ENCODE results near the gene DEAF1. TPM values are rescaled to one million over a fixed set of nuclear protein-coding genes. Genes with fewer than 3 reads are reported as not detected.

DEAF1 gene
- 76.6 TPM for total RNA-seq

GRCh38 chr11:694563-695287 is at the start of gene DEAF1:
TSS of gene DEAF1 (minus strand) at chr11:695222. CDS start at chr11:695047, 175 bp downstream.

GRCh38 chr11:705646-706438 is 10.8 kb upstream of the DEAF1 start, which contains the start of gene EPS8L2:
TSS of gene EPS8L2 (plus strand) at chr11:706231. CDS start at chr11:709408, 3,177 bp downstream.

GRCh38 chr11:695538-696248 is 671 bp upstream of the DEAF1 start, which contains the start of gene TMEM80:
TSS of gene TMEM80 (plus strand) at chr11:695816. CDS start at chr11:695828, 12 bp downstream.

GRCh38 chr11:636511-637332 is 58.3 kb downstream of the DEAF1 start, which contains the start of gene DRD4:
TSS of gene DRD4 (plus strand) at chr11:637269. CDS start at chr11:637305, 36 bp downstream.

GRCh38 chr11:626475-627307 is 68.3 kb downstream of the DEAF1 start, which contains the start of gene SCT:
TSS of gene SCT (minus strand) at chr11:627181. CDS start at chr11:627143, 38 bp downstream.

GRCh38 chr11:624705-625635 is 70.1 kb downstream of the DEAF1 start, which contains the start of gene CDHR5:
TSS of gene CDHR5 (minus strand) at chr11:624955. CDS start at chr11:624902, 53 bp downstream.

GRCh38 chr11:615504-616319 is 79.3 kb downstream of the DEAF1 start, which contains the start of gene IRF7:
TSS of gene IRF7 (minus strand) at chr11:615950. CDS start at chr11:615364, 586 bp downstream.

Other genes starting within 250 kb of the DEAF1 start
- 28.1 TPM for gene PTDSS2, start 244.9 kb downstream of the DEAF1 start, total RNA-seq
- 45.7 TPM for gene RNH1, start 188.0 kb downstream of the DEAF1 start, total RNA-seq
- 71.5 TPM for gene HRAS, start 159.6 kb downstream of the DEAF1 start, total RNA-seq
- gene LRRC56, start 157.7 kb downstream of the DEAF1 start, total RNA-seq: 3.5 TPM
- 0.23 TPM for gene LMNTD2, start 134.5 kb downstream of the DEAF1 start, total RNA-seq
- gene RASSF7, start 134.3 kb downstream of the DEAF1 start, total RNA-seq: 12.2 TPM
- gene PHRF1, start 118.8 kb downstream of the DEAF1 start, total RNA-seq: 24.0 TPM
- 3.9 TPM for gene IRF7, start 79.3 kb downstream of the DEAF1 start, total RNA-seq
- gene CDHR5, start 70.3 kb downstream of the DEAF1 start, total RNA-seq: 0.23 TPM
- not detected for gene SCT, start 68.0 kb downstream of the DEAF1 start, total RNA-seq
- gene DRD4, start 58.0 kb downstream of the DEAF1 start, total RNA-seq: not detected
- 12.0 TPM for gene TMEM80, start 594 bp upstream of the DEAF1 start, total RNA-seq
- 4.2 TPM for gene EPS8L2, start 11.0 kb upstream of the DEAF1 start, total RNA-seq
- 76.1 TPM for gene TALDO1, start 52.2 kb upstream of the DEAF1 start, total RNA-seq
- gene GATD1, start 82.3 kb upstream of the DEAF1 start, total RNA-seq: 40.8 TPM
- 19.4 TPM for gene CEND1, start 94.9 kb upstream of the DEAF1 start, total RNA-seq
- 24.7 TPM for gene SLC25A22, start 103.1 kb upstream of the DEAF1 start, total RNA-seq
- 5.5 TPM for gene PIDD1, start 110.0 kb upstream of the DEAF1 start, total RNA-seq
- 265 TPM for gene RPLP2, start 114.7 kb upstream of the DEAF1 start, total RNA-seq
- gene PNPLA2, start 123.7 kb upstream of the DEAF1 start, total RNA-seq: 6.5 TPM
- 2.8 TPM for gene CRACR2B, start 132.7 kb upstream of the DEAF1 start, total RNA-seq
- gene CD151, start 137.7 kb upstream of the DEAF1 start, total RNA-seq: 37.6 TPM
- gene POLR2L, start 147.3 kb upstream of the DEAF1 start, total RNA-seq: 45.2 TPM
- gene TSPAN4, start 147.6 kb upstream of the DEAF1 start, total RNA-seq: 28.6 TPM
- gene CHID1, start 215.6 kb upstream of the DEAF1 start, total RNA-seq: 37.4 TPM
- 67.4 TPM for gene AP2A2, start 230.6 kb upstream of the DEAF1 start, total RNA-seq

Data from diencephalon (tissue), 1 donor.